HG02678 (cell line): ENCODE results near the gene SLC38A2.
"Not testable (repeated sequence)": the region's sequence is repeated elsewhere in the genome, so short reads cannot be mapped to it uniquely, and the experiment has no call there.

Source experiments
- ATAC-seq: cut with Tn5 transposase; IDR thresholded peaks from one replicate; pipeline ENCODE4 v1.9.1; 2021; ENCODE audit warnings: mild to moderate bottlenecking, moderate library complexity; ENCODE audit not compliant: unreplicated experiment

The SLC38A2 gene

DNA sequence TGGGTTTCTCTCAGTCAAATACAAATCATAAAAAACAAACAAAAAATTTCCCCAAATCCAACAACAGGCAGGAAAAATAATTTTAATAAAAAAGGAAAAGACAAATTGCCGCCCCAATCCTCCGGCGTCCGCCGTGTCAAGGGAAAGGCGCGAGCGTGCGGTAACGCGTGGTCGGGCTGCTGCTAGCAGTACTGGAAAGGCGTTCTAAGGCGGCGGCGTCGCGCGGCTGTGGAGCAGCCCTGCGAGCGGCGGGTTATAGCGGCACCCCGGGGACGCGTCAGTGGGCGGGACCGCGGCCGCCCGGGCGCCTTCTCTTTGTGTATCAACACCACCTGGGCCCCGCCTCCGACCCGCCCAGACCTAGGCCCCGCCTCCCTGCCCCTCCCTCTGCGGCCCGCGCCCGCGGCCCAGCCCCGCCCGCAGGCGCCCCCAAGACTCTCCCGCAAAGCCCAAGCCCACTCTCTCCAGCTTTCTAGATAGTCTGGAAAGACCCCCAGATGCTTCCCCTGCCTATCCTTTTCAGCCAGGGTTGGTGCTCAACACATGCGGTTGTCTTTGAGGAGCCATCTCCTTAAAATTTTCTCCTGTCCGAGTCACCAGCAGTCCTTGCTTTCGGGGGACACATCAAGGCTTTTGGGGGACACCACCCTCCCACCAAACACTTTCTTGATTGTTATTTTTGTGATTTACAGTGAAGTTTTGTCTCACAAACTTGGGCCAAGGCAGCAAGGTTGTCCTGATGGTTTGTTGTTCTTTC lies at the start of gene SLC38A2:
SLC38A2 (minus strand) TSS at position 230 of the 757 bp plus-strand sequence. CDS start 1,480 bp downstream, outside the sequence.
- peak; percentile 86 for ATAC-seq

- no peak for ATAC-seq
Observed at GRCh38 chr12:46419675-46420074, 47.1 kb upstream of the SLC38A2 start.

GRCh38 chr12:46415552-46415951 lies 43.0 kb upstream of the SLC38A2 start:
- ATAC-seq, result no peak

GRCh38 chr12:46414591-46415268 lies 42.2 kb upstream of the SLC38A2 start:
- no peak for ATAC-seq

DNA sequence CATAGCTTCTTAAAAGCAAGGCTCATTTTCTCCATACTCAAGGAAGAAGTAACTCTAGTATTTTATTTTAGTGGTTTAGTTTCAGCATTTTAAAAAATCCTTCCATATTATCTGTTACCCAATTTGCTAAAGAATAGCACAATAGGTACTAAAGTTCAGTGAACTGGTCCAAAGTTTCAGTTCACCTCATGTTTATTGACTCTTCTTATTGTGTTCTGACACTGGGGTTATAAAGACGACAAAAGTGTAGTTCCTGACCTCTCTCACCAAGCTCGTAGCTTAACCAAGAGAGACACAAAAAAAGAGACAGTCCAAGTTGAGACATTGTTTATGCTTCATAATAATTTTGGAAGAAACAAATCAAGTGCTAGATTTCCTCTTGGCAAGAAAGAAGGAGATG lies 40.8 kb upstream of the SLC38A2 start:
- no peak for ATAC-seq

DNA sequence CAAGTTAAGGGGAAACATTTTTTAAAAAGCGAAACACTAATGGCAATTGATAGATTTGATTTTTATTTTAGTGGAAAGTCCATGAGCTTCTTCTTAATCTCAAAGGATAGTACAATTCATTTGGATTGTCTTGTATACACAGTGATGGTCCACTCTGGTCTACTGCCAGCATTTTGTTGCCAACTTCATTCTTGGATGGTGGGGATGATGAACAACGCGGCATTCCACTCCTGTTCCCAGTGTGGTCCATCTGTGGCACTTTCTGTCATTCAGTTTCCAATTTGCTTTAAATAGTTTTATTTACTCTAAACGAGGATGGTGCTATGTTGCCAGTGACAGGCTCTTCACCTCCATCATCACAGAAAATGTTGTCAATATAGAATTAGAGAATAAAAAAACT lies 40.3 kb upstream of the SLC38A2 start:
- no peak for ATAC-seq

GRCh38 chr12:46410495-46410894 lies 37.9 kb upstream of the SLC38A2 start:
- ATAC-seq, result no peak

GRCh38 chr12:46409974-46410373 lies 37.4 kb upstream of the SLC38A2 start:
- no peak for ATAC-seq

DNA sequence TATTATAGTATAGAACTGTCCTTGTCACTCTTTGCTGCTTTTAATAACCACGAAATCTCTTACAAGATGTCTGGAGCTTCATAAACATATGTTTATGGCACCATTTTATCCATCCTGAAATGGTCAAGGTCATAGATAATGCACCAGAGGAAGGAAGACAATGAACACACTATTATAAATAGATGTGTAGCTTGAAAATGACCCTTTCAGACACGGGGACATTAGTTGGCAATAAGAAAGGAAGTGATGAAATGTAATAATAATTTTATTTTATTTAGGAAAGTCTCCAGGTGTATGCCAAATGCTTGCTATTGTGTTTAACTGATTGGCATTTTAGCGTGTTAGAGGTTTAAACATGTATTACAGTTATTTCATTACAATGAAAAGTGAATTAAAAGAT lies 36.8 kb upstream of the SLC38A2 start:
- no peak for ATAC-seq

GRCh38 chr12:46408441-46408840 lies 35.9 kb upstream of the SLC38A2 start:
- ATAC-seq, result no peak

GRCh38 chr12:46407361-46407760 lies 34.8 kb upstream of the SLC38A2 start:
- ATAC-seq, result no peak

DNA sequence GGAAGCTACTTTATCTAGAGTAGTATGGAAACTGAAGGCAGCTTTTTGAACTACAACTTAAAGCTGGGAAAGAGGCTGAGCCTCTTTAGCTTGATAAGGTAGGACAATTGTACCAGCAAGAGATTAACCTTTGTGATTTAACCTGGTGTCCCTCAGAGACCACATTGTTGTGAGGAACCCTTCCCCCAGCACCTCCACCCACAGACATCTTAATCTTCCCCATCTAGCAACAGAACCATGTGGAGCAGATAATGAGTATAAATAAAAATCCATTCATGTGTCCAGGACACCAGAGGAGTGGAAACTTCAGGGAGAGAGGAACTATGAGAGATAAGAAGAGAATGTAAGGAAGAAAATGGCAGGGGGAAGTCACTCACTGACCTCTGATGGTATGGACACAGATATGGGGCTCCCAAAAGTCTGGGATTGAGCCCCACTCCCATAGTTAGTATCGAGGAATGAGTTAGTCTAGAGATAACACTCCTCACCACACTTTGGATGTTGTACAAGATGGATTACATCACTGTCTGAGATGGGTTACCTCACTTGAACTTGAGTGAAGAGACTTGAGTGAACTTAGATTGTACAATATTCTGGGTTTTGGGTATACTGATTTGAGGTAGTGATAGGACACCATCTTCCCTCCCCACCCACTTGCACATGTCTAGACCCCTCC lies 33.9 kb upstream of the SLC38A2 start:
- no peak for ATAC-seq

- no peak for ATAC-seq
Observed at GRCh38 chr12:46404733-46405132, 32.2 kb upstream of the SLC38A2 start.

- ATAC-seq, result no peak
Observed at GRCh38 chr12:46404225-46404631, 31.7 kb upstream of the SLC38A2 start.

- no peak for ATAC-seq
Observed at GRCh38 chr12:46403719-46404070, 31.1 kb upstream of the SLC38A2 start.

DNA sequence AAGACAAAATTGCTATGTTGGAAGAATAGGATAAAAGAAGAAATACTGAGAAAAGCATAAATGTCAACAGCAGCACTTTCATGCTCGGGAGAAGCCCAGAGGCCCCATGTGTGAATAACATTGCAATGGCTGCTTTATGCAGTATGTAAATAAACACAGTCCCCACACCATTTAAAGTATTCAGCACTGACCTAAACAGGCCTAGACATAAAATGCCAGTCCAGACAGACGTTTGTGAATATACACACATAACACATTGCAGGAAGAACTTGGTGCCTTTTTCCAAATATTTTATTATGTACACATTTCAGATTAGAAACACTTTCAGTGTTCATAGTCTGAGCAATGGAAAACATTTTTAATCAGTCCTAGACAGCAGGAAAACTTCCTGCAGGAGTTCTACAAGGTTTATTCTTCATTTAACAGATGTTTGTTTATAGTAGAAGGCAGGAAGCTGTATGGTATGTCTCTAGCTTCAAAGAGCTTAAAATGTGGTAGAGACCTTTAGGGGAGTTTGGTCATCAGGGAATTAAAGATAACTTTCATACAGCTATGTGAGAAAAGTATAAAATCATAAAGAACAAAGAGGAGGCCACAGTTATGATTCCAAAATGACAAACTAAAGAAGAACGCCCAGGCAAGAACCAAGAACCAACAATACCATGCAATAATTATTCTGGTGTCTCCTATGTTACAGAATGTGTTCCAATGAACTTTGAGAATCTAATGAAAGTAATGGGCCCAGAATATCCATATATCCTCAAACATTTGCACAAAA lies 30.6 kb upstream of the SLC38A2 start:
- no peak for ATAC-seq

GRCh38 chr12:46402451-46402850 lies 29.9 kb upstream of the SLC38A2 start:
- ATAC-seq, result no peak

GRCh38 chr12:46401662-46402061 lies 29.1 kb upstream of the SLC38A2 start:
- ATAC-seq, result no peak

GRCh38 chr12:46400406-46400805 lies 27.8 kb upstream of the SLC38A2 start:
- no peak for ATAC-seq

DNA sequence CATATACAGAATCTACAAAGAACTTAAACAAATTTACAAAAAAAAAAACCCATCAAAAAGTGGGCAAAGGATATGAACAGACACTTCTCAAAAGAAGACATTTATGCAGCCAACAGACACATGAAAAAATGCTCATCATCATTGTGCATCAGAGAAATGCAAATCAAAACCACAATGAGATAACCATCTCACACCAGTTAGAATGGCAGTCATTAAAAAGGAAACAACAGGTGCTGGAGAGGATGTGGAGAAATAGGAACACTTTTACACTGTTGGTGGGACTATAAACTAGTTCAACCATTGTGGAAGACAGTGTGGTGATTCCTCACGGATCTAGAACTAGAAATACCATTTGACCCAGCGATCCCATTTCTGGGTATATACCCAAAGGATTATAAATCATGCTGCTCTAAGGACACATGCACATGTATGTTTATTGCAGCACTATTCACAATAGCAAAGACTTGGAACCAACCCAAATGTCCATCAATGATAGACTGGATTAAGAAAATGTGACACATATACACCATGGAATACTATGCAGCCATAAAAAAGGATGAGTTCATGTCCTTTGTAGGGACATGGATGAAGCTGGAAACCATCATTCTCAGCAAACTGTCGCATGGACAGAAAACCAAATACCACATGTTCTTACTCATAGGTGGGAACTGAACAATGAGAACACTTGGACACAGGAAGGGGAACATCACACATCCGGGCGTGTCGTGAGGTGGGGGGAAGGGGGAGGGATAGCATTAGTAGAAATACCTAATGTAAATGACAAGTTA lies 27.1 kb upstream of the SLC38A2 start:
- ATAC-seq, result not testable (repeated sequence)
